B cell (primary cell): ENCODE measurements around the gene PGLYRP2. TPM values are rescaled to one million over a fixed set of nuclear protein-coding genes. Genes with fewer than 3 reads are reported as not detected.

Experiments
- ATAC-seq: fragments of 200-7000 bp; cut with Tn5 transposase; one replicate; pipeline ENCODE4 v1.10.0; 2021; ENCODE audit warnings: low read depth, mild to moderate bottlenecking, moderate number of reproducible peaks, moderate library complexity
- CTCF ChIA-PET: fragments of 350-600 bp; sonication (Branson Sonifier 250); formaldehyde crosslinking; loops from one replicate; lab custom pipeline; 2021; ENCODE audit warnings: antibody characterized with exemption, inconsistent platforms; lab: Charles Lee
- POLR2A ChIA-PET: fragments of 350-600 bp; sonication (Branson Sonifier 250); formaldehyde crosslinking; loops from one replicate; lab custom pipeline; 2021; ENCODE audit warnings: antibody characterized with exemption; lab: Charles Lee
- DNase-seq: peaks from one replicate; pipeline ENCODE4 v3.0.0; 2013
- H2AFZ ChIP-seq: 2 replicates; pipeline ENCODE4 v1.6.1; 2012; ENCODE audit warnings: mild to moderate bottlenecking, low read depth, low read length; ENCODE audit not compliant: insufficient read depth, poor library complexity, severe bottlenecking
- H3K27ac ChIP-seq, 2 donors: 1 replicate in 1 of 2; 2 replicates in 1 of 2; pipeline ENCODE4 v1.5.1; 2012 to 2013; ENCODE audit warnings: low read length in 2 of 2, mild to moderate bottlenecking in 2 of 2, moderate library complexity in 1 of 2
- H3K27me3 ChIP-seq, 4 experiments: fragments of 200-600 bp in 1 of 4; sonication (generic) in 1 of 4; replicated peaks in 1 of 4; 1 replicate in 2 of 4; 2 replicates in 2 of 4; pipeline versions ENCODE4 v1.6.1 to v1.7.0; 2013 to 2016; ENCODE audit warnings: low read length in 3 of 4, mild to moderate bottlenecking in 2 of 4, mixed read lengths in 1 of 4, moderate library complexity in 1 of 4; ENCODE audit not compliant: insufficient read depth in 4 of 4, control insufficient read depth in 3 of 4; ENCODE audit errors: control extremely low read depth in 1 of 4
- H3K36me3 ChIP-seq, 2 experiments: replicated peaks in 1 of 2; 1 replicate in 1 of 2; 2 replicates in 1 of 2; pipeline versions ENCODE4 v1.6.1 to v1.7.1; 2013; ENCODE audit warnings: low read length in 1 of 2; ENCODE audit not compliant: insufficient read depth in 2 of 2, control insufficient read depth in 1 of 2; ENCODE audit errors: control extremely low read depth in 1 of 2, extremely low read depth in 1 of 2
- H3K4me1 ChIP-seq, 2 donors: fragments of 200-600 bp in 1 of 2; sonication (generic) in 1 of 2; 1 replicate in 1 of 2; 2 replicates in 1 of 2; pipeline versions ENCODE4 v1.5.1 to v1.6.1; 2013 to 2017; ENCODE audit warnings: low read length in 2 of 2; ENCODE audit not compliant: control insufficient read depth in 2 of 2, insufficient read depth in 2 of 2
- H3K4me2 ChIP-seq: replicated peaks from 2 replicates; pipeline ENCODE3; 2012; ENCODE audit warnings: mild to moderate bottlenecking, low read depth, low read length; ENCODE audit not compliant: poor library complexity, severe bottlenecking
- H3K4me3 ChIP-seq, 5 experiments: fragments of 200-600 bp in 1 of 5; sonication (generic) in 1 of 5; 1 replicate in 3 of 5; 2 replicates in 2 of 5; pipeline versions ENCODE4 v1.5.1 to v1.7.0; 2011 to 2016; ENCODE audit warnings: low read length in 4 of 5, mild to moderate bottlenecking in 4 of 5, low read depth in 2 of 5, control low read depth in 1 of 5, moderate library complexity in 1 of 5; ENCODE audit not compliant: insufficient read depth in 1 of 5; ENCODE audit errors: control extremely low read depth in 1 of 5, extremely low read depth in 1 of 5
- H3K79me2 ChIP-seq: fragments of 200-600 bp; sonication (generic); one replicate; pipeline ENCODE4 v1.6.0; 2016; ENCODE audit warnings: low read length; ENCODE audit not compliant: control insufficient read depth, insufficient read depth
- H3K9ac ChIP-seq: fragments of 200-600 bp; sonication (generic); 2 replicates; pipeline ENCODE4 v1.6.1; 2017; ENCODE audit warnings: mild to moderate bottlenecking, low read length, moderate library complexity
- H3K9me3 ChIP-seq, 3 donors: one replicate each; pipeline versions ENCODE4 v1.6.1 to v1.7.1; 2013; ENCODE audit warnings: low read length in 2 of 3; ENCODE audit not compliant: control insufficient read depth in 2 of 3, insufficient read depth in 1 of 3; ENCODE audit errors: control extremely low read depth in 1 of 3
- H4K20me1 ChIP-seq: 2 replicates; pipeline ENCODE4 v1.6.0; 2012; ENCODE audit warnings: mild to moderate bottlenecking, low read length; ENCODE audit not compliant: insufficient read depth, control insufficient read depth, poor library complexity, severe bottlenecking
- H3K27ac Mint-ChIP-seq: one replicate; pipeline ENCODE4 v1.8.0; 2021; ENCODE audit warnings: mixed read lengths
- H3K27me3 Mint-ChIP-seq: one replicate; pipeline ENCODE4 v1.8.0; 2021; ENCODE audit warnings: mixed read lengths
- H3K4me1 Mint-ChIP-seq: one replicate; pipeline ENCODE4 v1.8.0; 2021; ENCODE audit warnings: mixed read lengths
- H3K4me3 Mint-ChIP-seq: one replicate; pipeline ENCODE4 v1.8.0; 2021; ENCODE audit warnings: mixed read lengths
- H3K9me3 Mint-ChIP-seq: one replicate; pipeline ENCODE4 v1.8.0; 2022; ENCODE audit warnings: mixed read lengths; ENCODE audit not compliant: insufficient read depth
- CTCF ChIP-seq: fragments of 200-600 bp; IDR thresholded peaks from one replicate; pipeline ENCODE4 v1.8.0; 2022; ENCODE audit warnings: antibody characterized with exemption, mild to moderate bottlenecking
- EZH2 ChIP-seq: IDR thresholded peaks from 2 replicates; pipeline ENCODE4 v1.6.1; 2012; ENCODE audit warnings: borderline replicate concordance, low read depth, mild to moderate bottlenecking, moderate library complexity, low read length; ENCODE audit not compliant: insufficient read depth, poor library complexity, severe bottlenecking
- WGBS: methylation state at CpG from one replicate; pipeline ENCODE4 v1.1.5; 2013; ENCODE audit warnings: missing lambda C conversion rate; ENCODE audit not compliant: insufficient coverage; 5-methylcytosine and 5-hydroxymethylcytosine counted together
- intact Hi-C: fragments of 100-400 bp; cut with micrococcal nuclease; formaldehyde crosslinking; loops from one replicate; pipeline ENCODE4 v1.10.0; 2022
- polyA plus RNA-seq: library from polyadenylated mRNA; depleted of rRNA; stranded (reverse); fragments of >200 nt; gene quantifications from 2 replicates; pipeline ENCODE4 v1.2.3, GENCODE V29; 2012
- total RNA-seq, 2 donors: library from RNA; stranded (reverse); fragments of 120-200 nt in 1 of 2; gene quantifications; 1 replicate in 1 of 2; 2 replicates in 1 of 2; pipeline versions ENCODE4 v1.2.3 to v1.2.4, GENCODE V29; 2013 to 2022

The PGLYRP2 gene
- total and polyA plus RNA-seq, 2 donors (not counting 1 experiment from before 2014, with no cell fraction given), result not detected

- Histone ChIP-seq H3K9ac (no peak overlapping the region), H2AFZ (no peak overlapping the region), H3K27ac (no peak overlapping the region), H3K36me3 (no peaks in the 10 kb centered on the region), H3K9me3 (peaks cover 0 to 8% (median 0%) of the 10 kb centered on the region in 3 donors), H3K27me3 (peaks cover 0 to 24% (median 8%) of the 10 kb centered on the region in 4 experiments), H3K4me1 (peaks cover 37 to 47% of the 10 kb centered on the region in 2 donors), H4K20me1 (peaks cover 9% of the 10 kb centered on the region), H3K4me2 (no peak overlapping the region), H3K4me3 (no peak overlapping the region), H3K79me2 (peaks cover 47% of the 10 kb centered on the region)
- H3K27me3 Mint-ChIP-seq, result peaks cover 22% of the 10 kb centered on the region
- POLR2A ChIA-PET, result interaction anchor here (0.6 to 0.7 kb wide), 2 partner anchors 32 to 44 kb away, joined by 4 read pairs; no protein-coding TSS in a partner anchor
- no peaks in the 10 kb centered on the region for H3K9me3 Mint-ChIP-seq
- ATAC-seq (no peak), DNase-seq (no peak)
- peaks cover 45% of the 10 kb centered on the region for H3K4me1 Mint-ChIP-seq
- H3K4me3 Mint-ChIP-seq, result no peak overlapping the region
- peak overlapping the region; percentile 15 for H3K27ac Mint-ChIP-seq
- TF ChIP-seq CTCF (no peak), EZH2 (no peak)
- CTCF ChIA-PET, result interaction anchor here (1.2 to 2.3 kb wide), 3 partner anchors 18 to 87 kb away, joined by 3 to 10 read pairs (median 5); partner anchors contain the start of genes AKAP8L and WIZ
- WGBS, result 66% methylated on average over 3 of the region's 6 CpGs
- intact Hi-C loops, result no loop called here
Observed at GRCh38 chr19:15467734-15468214, 11.5 kb downstream of the PGLYRP2 start.
